Bronchial epithelial cell (primary cell): ENCODE data around the gene SRRM4. TPM values are rescaled to one million over a fixed set of nuclear protein-coding genes. Genes with fewer than 3 reads are reported as not detected.
"Not testable (repeated sequence)": the region's sequence is repeated elsewhere in the genome, so short reads cannot be mapped to it uniquely, and the experiment has no call there.

Experiments
- DNase-seq: peaks from one replicate; pipeline ENCODE4 v3.0.0-alpha.2; 2010; ENCODE audit warnings: low read depth
- FAIRE-seq: peaks from 2 replicates; lab custom pipeline; 2011; peaks lifted over from hg19 to GRCh38; lab: Jason Lieb, UNC
- H3K27me3 ChIP-seq: 2 replicates; pipeline ENCODE4 v1.5.1; 2011; ENCODE audit warnings: low read length; ENCODE audit not compliant: control insufficient read depth, insufficient read depth
- H3K36me3 ChIP-seq: 2 replicates; pipeline ENCODE4 v1.5.1; 2011; ENCODE audit warnings: low read length; ENCODE audit not compliant: control insufficient read depth, insufficient read depth
- H3K4me3 ChIP-seq: 2 replicates; pipeline ENCODE4 v1.5.1; 2011; ENCODE audit warnings: mild to moderate bottlenecking, low read depth, low read length, control low read depth
- CTCF ChIP-seq: IDR thresholded peaks from 2 replicates; pipeline ENCODE4 v1.5.1; 2011; ENCODE audit warnings: mild to moderate bottlenecking, moderate library complexity, low read length, control low read depth, inconsistent platforms; ENCODE audit not compliant: insufficient read depth, severe bottlenecking
- total RNA-seq: library from RNA; depleted of rRNA; stranded (reverse); fragments of >200 nt; gene quantifications from 2 replicates; pipeline ENCODE4 v1.2.1, GENCODE V29; 2014

The SRRM4 gene
- total RNA-seq, 1 donor from 2014 or later, result not detected

- H3K36me3 ChIP-seq, result no peaks in the 10 kb centered on the region
- no peak for TF ChIP-seq CTCF
- DNase-seq (no peak), FAIRE-seq (no peak)
- H3K4me3 ChIP-seq, result no peak overlapping the region
- H3K27me3 ChIP-seq, result no peaks in the 10 kb centered on the region
Observed at GRCh38 chr12:119020406-119021360, 39.3 kb downstream of the SRRM4 start.

- H3K36me3 ChIP-seq, result no peaks in the 10 kb centered on the region
- DNase-seq, result no peak
- FAIRE-seq, result no peak
- no peak for TF ChIP-seq CTCF
- H3K4me3 ChIP-seq, result no peak overlapping the region
- no peaks in the 10 kb centered on the region for H3K27me3 ChIP-seq
Observed at GRCh38 chr12:119024356-119024755, 43.0 kb downstream of the SRRM4 start.

- Histone ChIP-seq H3K4me3 (no peak overlapping the region), H3K27me3 (no peaks in the 10 kb centered on the region), H3K36me3 (no peaks in the 10 kb centered on the region)
- no peak for FAIRE-seq
- TF ChIP-seq CTCF, result no peak
- no peak for DNase-seq
Observed at GRCh38 chr12:119025786-119026185, 44.4 kb downstream of the SRRM4 start.

- not testable (repeated sequence) for FAIRE-seq, DNase-seq
Observed at GRCh38 chr12:119033332-119033731, 52.0 kb downstream of the SRRM4 start.

GRCh38 chr12:119036878-119037825 is 55.8 kb downstream of the SRRM4 start:
- H3K4me3 ChIP-seq, result no peak overlapping the region
- DNase-seq, result no peak
- no peaks in the 10 kb centered on the region for H3K36me3 ChIP-seq
- FAIRE-seq, result no peak
- TF ChIP-seq CTCF, result peak; percentile 28
- H3K27me3 ChIP-seq, result no peaks in the 10 kb centered on the region

More at GRCh38 chr12:119033332-119033731, 52.0 kb downstream of the SRRM4 start:
- not testable (repeated sequence) for H3K27me3 ChIP-seq, H3K36me3 ChIP-seq, H3K4me3 ChIP-seq

GRCh38 chr12:119044094-119044493 is 62.8 kb downstream of the SRRM4 start:
- no peaks in the 10 kb centered on the region for H3K27me3 ChIP-seq
- FAIRE-seq (no peak), DNase-seq (no peak)
- no peak for TF ChIP-seq CTCF
- no peaks in the 10 kb centered on the region for H3K36me3 ChIP-seq
- H3K4me3 ChIP-seq, result no peak overlapping the region
